ENCODE measurements around the gene ANKRD45.
"Not testable (repeated sequence)": the region's sequence is repeated elsewhere in the genome, so short reads cannot be mapped to it uniquely, and the experiment has no call there.

Gene ANKRD45

DNA sequence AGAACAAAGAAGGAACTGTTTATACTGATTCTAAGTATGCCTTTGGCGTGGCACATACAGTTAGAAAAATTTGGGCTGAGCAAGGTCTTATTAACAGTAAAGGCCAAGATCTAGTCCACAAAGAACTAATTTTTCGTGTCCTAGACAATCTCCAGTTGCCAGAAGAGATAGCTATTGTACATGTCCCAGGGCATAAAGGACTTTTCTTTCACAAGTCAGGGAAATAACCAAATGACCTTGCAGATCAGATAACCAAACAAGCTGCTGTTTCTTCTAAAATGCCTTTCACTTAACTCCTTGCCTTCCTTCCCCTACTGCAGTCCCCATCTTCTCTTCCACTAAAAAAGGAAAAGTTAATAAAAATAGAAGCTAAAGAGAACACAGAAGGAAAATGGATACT lies 30.5 kb downstream of the ANKRD45 start:
- DNase-seq: no peak

DNA sequence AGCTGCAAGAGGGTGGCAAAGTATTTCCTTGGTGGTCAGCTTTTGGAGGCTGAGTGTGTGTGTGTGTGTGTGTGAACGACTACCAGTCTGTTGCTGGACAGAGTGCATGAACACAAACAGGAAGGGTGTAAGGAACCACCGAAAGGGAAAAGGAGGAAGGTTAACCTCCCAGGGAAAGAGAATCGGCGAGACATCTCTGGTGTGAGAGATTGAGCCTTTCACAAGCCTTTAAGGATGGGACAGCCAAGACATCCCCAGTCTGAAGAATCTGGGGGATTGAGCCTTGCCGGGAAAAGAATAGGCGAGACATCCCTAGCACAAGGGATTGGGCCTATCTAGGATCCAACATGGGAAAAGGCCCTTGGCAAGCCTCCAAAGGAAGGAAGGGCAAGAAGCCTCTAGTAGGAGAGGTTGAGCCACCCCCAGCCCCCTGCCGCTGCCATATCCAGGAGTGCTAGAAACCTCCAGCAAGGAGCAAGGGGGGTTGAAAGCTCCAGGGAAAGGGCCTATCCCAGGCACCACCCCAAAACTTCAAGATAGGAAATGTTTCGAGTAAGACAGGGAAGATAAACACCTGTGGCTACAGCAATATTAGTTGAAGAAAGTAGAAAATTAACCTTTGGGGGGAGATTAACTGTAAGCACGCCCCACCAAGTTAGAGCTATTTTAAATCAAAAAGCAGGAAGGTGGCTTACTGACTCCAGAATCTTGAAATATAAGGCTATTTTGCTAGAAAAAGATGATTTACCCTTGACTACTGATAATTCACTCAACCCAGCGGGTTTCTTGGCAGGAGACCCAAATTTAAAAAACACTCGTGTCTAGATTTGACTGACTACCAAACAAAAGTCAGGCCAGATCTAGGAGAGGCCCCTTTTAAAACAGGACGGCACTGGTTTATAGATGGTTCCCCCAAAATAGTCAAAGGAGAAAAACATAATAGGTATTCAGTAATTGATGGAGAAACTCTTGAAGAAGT lies 31.3 kb downstream of the ANKRD45 start:
- DNase-seq: no peak

DNA sequence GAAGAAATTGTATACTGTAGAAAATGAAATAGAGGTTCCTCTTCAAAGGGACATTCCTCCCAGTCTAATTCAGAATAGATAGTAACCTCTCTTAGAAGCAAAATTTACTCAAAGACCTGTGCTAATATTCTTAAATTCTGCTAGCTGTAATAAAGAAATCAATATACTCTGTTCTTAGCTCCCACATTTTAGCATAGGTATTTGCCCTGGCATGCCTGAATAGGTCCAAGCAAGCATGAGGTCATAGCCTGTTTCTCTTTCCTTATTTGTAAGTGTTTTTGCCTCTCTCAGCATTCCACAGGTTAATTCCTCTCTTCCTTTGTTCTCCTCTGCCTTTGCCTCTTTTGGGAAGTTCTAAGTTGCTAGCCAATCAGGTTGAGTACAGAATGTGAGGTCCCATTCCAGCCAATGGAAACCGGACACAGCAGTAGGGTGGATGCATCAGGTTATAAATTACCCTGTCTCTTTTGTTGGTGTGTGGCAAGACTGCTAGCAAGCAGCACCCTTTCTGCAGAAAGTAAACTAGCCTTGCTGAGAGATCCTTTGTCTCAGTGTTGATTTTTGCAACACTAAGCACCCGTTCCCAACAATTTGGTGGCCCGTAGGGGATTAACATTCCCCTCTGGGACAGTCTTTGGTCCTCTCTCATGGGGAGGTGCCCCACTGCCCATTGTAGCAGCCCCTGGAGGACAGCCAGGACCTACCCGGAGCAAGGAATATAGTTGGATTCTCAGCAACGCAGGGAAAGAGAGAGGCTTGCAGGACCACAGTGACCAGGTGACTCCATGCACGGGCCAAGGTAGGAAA lies 32.2 kb downstream of the ANKRD45 start:
- DNase-seq: not testable (repeated sequence)

DNA sequence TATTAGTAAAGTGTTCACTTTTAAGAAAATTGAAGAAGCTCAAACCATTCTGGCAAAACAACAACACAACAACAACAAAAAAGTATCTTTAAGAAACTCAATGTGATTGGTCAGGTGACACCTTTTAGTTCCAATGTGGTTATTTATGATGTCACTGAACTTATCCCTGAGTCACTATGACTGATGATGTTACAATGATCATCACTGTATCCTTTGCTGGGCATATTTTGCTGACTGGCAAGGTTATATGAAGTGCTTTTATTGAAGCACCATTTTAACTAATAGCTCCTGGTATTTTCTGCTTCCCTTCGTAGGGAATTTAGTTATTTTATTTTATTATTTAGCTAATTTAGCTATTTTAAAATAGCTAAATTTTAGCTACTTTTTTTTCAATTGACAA lies 34.5 kb downstream of the ANKRD45 start, which contains the start of gene TEX50:
Gene TEX50, plus strand, starts transcription at position 223 of the 400 bp plus-strand sequence. CDS start 184 bp downstream, outside the sequence.
- DNase-seq: no peak

DNA sequence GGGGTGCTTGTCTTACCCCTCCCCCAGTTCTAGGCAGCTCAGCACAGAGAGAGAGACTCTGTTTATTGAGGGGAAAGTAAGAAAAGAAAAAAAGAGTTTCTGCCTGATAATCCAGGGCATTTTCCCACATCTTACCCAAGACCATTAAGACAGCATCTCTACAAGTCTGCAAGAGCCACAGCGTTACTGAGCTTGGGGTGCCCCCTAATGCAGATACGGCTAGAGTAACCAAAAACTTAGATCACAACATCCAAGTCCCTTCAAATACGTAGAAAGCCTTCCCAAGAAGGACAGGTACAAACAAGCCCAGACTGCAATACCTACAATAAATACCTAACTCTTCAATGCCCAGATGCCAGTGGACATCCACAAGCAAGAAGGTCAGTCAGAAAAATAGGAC lies 40.8 kb downstream of the ANKRD45 start:
- DNase-seq: no peak

DNA sequence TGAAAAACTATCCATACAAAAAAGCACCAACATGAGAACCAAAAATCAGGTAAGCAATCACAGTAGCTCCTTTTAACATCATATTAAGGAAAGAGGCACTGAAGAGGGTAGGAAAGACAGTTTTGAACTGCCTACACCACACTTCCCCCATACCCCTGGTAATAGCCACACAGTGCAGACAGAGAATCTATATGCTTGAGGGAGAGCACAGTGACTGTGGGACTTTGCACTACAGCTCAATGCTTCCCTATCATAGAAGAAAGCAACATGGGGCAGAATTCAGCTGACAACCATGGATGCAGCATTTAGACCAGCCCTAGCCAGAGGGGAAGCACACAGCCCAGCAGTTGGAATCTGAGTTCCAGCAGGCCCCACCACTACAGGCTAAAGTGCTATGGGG lies 42.4 kb downstream of the ANKRD45 start:
- no peak for DNase-seq

DNA sequence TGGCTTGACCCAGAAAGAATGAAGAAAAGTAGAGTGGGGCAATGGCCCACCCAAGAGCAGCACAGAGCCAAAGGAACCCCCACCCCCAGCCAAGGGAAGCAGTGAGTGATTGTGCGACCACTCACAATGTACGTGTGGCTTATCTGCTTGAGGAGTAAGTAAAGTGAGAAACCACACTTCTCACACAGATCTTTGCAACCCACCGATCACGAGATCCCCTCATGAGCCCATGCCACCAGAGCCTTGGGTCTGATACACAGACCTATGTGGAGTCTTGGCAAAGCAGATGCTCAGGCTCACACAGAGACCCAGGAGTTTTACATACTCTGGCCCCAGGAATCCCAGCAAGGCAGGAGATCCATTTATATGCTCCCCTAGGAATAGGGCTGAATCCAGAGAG lies 52.8 kb downstream of the ANKRD45 start:
- no peak for DNase-seq

DNA sequence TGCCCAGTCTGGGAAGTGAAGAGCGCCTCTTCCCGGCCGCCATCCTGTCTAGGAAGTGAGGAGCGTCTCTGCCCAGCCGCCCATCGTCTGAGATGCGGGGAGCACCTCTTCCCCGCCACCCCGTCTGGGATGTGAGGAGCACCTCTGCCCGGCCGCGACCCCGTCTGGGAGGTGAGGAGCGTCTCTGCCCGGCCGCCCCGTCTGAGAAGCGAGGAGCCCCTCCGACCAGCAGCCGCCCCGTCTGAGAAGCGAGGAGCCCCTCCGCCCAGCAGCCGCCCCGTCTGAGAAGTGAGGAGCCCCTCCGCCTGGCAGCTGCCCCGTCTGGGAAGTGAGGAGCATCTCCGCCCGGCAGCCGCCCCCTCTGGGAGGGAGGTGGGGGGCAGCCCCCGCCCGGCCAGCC lies 56.6 kb downstream of the ANKRD45 start:
- not testable (repeated sequence) for DNase-seq

DNA sequence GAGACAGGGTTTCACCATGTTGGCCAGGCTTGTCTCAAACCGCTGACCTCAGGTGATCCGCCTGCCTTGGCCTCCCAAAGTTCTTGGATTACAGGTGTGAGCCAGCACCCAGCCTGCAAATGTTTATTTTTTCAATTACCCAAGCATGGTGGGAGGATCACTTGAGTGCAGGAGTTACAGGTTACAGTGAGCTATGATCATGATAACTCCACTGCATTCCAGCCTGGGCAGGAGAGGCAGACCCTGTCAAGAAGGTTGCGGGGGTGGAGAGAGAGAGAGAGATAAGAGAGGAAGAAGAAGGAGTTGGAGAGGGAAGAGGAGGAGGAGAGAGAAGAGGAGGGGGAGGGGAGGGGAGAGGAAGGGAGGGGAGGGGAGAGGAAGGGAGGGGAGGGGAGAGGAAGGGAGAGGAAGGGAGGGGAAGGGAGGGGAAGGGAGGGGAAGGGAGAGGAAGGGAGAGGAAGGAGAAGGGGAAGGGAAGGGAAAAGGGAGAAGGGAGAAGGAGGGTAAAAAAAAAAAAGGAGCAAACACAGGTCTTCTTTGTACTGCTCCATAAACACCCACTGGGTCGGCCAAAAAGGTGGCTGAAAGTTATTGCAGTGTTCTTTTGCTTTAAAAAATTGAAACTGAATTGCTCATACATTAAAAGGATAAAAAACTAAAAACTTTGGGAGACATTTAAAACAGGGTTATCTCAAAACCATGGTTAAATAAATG lies 61.0 kb downstream of the ANKRD45 start:
- DNase-seq: no peak

DNA sequence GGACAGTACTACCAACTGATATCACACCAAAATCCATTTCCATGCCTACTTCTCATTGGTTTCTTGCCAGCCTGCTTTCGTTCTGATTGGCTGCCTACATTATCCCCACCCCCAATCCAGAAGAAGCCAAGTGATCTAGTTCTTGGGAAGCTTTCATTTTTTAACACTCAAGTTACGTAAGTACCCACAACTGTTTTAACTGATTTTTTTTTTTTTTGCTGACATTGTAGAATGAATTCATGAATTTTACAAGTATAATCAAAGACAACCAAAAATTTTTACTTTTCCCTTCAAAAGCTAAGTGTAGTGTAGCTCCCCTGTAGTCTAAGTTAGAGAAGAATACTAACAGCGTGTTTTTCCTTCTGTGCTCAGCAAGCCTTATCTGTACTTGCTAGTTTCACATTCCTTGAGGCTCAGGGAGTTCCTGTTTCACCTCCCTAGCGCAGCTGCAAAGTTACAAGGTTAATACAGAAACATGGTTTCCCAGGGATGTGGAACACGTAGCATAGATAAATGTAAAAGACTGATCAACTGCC lies 66.5 kb downstream of the ANKRD45 start, which contains the start of gene SLC9C2:
Gene SLC9C2, minus strand, starts transcription at position 17 of the 536 bp plus-strand sequence. CDS start 1,296 bp downstream, outside the sequence.
- DNase-seq: no peak

DNA sequence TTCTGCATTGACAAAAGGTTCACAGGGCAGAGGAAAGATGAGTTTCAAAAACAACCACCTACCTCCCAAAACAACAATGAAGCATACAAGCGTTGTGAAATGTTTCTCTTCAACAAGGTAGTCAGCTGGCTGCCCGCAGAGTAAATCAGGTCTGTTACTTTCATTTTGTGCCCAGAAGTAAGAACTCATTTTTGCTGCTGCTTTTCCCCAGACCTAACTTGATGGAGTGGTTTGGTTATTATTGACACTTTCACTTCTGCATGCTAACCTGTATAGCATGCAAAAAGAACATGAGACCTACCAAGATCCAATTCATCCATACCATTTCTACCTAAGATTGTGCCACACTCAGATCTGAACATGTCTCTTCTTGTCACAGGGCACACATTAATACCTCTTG lies 68.1 kb downstream of the ANKRD45 start:
- no peak for DNase-seq

DNA sequence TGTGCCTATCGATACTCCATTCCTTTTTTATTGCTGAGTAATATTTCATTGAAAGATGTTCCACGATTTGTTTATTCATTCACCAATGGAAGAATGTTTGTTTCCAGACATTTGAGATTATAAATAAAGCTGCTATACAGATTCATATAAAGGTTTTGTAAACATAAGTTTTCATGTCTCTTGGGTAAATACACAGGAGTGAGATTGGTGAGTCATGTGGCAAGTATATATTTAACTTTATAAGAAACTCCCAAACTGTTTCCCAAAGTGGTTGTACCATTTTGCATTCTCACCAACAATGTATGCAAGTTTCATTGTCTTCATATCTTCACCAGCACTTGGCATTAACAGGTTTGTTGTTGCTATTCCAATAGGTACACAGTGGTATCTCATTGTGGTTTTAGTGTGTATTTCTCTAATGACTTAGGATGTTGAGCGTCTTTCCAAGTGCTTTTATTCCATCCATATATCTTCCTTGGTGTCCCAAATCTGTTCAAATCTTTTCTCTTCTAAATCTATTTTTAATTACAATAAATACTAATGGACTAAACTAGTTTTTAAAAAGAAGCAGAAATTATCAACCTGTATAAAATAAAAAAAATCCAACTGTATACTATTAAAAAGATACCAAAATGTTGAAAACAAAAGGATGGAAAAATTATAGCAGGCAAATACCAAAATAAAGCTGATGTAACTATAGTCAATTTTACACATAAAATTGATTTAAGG lies 73.4 kb downstream of the ANKRD45 start:
- no peak for DNase-seq

DNA sequence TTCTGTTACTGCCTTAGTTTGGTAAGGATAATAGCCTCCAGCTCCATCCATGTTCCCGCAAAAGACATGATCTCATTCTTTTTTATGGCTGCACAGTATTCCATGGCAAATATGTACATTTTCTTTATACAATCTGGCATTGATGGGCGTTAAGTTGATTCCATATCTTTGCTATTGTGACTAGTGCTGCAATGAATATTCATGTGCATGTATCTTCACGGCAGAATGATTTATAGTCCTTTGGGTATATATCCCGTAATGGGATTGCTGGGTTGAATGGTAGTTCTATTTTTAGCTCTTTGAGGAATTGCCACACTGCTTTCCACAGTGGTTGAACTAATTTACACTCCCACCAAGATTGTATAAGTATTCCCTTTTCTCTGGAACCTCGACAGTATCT lies 78.5 kb downstream of the ANKRD45 start:
- DNase-seq: not testable (repeated sequence)

DNA sequence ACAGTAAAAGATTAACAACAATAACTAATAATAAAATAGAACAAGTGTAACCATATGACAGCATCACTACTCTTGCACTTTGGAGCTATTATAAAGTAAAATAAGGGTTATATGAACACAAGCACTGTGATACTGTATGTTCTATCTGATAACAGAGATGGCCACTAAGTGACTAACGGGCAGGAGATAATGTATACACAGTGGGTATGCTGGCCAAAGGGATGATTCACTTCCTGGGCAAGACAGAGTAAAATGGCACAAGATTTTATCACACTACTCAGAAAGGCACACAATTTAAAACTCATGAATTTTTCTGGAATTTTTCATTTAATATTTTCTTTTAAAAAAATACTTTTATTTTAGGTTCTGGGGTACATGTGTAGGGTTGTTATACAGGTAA lies 79.1 kb downstream of the ANKRD45 start:
- no peak for DNase-seq

DNA sequence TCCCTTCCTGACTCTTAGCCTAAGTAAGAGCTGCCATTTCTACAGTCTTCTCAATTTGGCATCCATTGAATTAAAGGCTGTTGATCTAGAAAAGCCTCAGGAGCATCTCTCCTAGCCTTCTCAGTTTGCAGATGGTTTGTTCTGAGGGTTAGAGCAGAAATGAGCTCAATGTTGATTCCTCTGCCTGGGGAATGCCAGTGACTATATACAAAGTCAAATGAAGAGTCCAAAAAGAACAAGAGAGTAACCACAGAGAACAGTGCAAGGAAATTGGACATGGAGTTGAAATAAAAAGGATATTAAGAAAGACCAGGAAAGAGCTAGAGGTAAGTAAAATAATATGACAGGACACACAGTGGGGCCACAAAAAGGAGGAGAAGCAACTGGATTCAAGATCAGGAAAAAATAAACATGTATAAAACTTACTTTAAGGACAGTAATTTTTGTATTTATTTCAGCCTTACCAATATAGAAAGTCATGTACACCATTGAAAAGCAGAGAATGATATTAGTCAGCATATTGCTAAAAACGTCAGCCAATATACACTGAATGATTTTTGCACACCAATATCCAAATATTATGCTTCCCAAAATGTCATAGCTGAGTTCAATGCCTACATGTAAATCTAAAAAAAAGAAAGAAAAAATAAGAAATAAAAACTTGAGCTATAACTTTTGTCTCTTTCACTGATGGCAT lies 88.1 kb downstream of the ANKRD45 start:
- no peak for DNase-seq

DNA sequence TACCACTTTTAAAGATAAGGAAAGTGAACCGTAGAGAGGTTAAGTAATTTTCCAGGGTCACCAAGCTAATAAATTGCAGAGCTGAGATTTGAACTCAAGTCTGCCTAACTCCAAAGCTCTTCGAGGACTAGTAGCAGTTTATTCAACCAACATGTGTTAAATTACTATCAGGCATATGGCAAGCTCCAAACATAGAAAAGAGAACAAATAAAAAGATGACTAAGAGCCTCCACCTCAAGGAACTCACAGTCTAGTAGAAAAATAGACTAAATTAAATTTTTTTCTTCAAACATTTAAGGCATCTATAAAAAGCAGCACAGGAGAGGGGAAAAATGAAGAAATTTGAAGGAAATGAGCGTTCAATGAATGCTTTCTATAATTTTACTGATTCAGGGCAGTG lies 89.0 kb downstream of the ANKRD45 start:
- DNase-seq: no peak

DNA sequence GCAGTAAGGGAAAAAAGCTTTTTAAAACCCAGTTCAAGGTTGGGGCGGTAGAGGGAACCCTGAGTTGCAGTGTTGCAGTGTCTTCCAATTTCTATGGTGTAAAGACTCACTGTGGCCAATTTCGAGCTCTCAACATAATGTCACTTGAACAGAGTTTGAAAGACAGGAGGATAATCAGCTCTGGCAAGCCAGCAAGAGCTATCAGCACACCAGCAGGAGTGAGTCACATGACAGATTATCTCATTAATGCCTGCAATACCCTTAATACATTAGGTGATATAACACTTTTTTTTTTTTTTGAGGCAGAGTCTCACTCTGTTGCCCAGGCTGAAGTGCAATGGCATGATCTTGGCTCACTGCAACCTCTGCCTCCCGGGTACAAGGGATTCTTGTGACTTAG lies 89.6 kb downstream of the ANKRD45 start:
- no peak for DNase-seq

DNA sequence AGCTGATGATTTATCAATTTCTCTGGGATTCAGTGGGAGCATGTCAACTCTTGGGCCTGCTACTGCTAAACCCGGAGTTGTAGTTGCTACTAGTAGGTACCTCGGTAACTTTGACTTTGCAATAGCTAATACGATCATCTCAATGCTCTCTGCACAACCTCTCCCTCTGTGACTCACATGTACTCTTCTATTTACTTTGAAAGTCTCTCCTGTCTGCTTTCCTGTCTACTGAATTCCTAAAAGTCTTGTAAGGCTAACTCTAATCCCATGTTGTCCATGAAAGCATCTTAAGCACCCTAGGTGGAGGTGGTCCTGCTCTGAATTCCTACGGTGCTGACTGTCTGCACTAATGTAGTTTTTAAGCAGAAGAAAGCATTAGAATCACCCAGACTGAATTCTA lies 96.1 kb downstream of the ANKRD45 start:
- DNase-seq: no peak

DNA sequence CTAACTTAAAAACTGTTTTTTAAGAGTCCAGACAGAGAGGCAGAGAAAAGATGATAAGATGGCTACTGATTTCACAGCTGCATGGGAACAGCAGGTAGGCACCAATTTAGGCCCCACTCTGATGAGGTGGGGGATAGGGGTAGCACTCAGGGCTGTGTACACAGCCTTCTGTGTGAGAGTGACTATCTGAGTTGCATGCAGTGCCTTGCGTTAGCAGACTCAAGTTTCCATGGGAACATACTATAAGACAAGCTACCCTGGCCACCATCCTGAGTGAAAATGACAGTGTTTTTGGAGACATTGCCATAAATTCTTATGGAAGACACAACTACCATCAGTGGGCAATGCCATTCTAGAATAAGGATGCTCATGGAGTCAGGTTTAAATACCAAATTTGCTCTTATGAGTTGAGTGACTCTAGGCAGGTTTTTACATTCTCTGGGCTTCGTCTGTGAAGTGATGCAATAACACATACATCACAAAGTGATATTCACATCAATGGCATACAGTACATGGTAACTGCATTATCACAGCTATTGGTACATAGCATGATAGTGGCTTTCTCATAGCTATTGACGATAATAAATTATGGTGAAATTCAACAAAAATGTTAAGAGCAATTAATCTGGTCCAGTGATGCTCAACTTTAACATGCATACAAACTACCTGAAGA lies 97.3 kb downstream of the ANKRD45 start:
- DNase-seq: no peak

DNA sequence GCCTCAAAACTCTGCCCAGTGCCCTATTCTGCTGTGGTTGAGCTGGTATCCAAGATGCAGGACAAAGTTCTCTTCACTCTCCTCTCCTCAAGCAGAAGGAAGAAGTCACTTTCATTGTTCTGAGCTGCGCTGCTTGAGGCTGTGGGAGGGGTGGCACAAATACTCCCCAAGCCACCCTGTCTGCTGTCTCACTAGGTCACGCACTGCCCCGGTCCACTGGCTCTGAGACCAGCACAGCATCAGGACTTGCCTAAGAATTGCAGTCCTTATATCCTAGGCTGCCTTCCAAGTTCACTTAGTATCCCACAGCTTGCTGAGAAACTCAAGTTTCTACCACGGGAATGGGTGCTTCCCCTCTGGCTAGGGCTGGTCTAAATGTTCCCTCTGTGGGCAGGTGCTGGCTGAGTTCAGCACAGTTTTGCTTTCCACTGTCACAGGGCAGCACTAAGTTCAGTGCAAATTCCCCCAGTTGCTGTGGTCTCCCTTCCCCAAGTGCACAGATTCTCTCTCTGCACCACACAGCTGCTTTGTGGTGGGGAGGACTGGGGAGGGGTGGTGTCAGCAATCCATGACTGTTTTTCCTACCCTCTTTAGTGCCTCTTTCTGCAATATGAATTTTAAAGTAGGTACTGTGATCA lies 99.2 kb downstream of the ANKRD45 start:
- DNase-seq: no peak

Measured in stimulated activated CD4-positive, alpha-beta T cell treated with anti-CD3 and anti-CD28 coated beads, Interleukin-4, amount 100 ng/mL, for 4 hours (primary cell).